Body of pancreas (tissue), 4 donors: ENCODE measurements around the gene OR2Z1. TPM values are rescaled to one million over a fixed set of nuclear protein-coding genes. Genes with fewer than 3 reads are reported as not detected.
"Not testable (repeated sequence)": the region's sequence is repeated elsewhere in the genome, so short reads cannot be mapped to it uniquely, and the experiment has no call there.

ENCODE experiments used
- ATAC-seq: fragments of 150-250 bp; one replicate; pipeline ENCODE4 v1.9.1; 2016
- DNase-seq, 4 donors: peaks; one replicate each; pipeline ENCODE4 v3.0.0-alpha.2; 2019
- H3K27ac ChIP-seq, 4 donors: fragments of 200-600 bp; sonication (generic); 1 replicate in 3 of 4; 2 replicates in 1 of 4; pipeline versions ENCODE4 v1.5.1 to v1.6.1; 2016 to 2019; ENCODE audit warnings: mild to moderate bottlenecking in 1 of 4, mixed read lengths in 1 of 4, moderate library complexity in 1 of 4
- H3K27me3 ChIP-seq, 2 donors: fragments of 200-600 bp; sonication (generic); one replicate each; pipeline ENCODE4 v1.6.0; 2016; ENCODE audit warnings: mild to moderate bottlenecking in 1 of 2
- H3K36me3 ChIP-seq, 2 donors: fragments of 200-600 bp; sonication (generic); replicated peaks in 1 of 2; 2 replicates each; pipeline ENCODE4 v1.5.1; 2016; ENCODE audit warnings: low read depth in 2 of 2; ENCODE audit not compliant: insufficient read depth in 1 of 2
- H3K4me1 ChIP-seq: fragments of 200-600 bp; sonication (generic); one replicate; pipeline ENCODE4 v1.6.0; 2016
- H3K4me3 ChIP-seq, 2 donors: fragments of 200-600 bp; sonication (generic); 1 replicate in 1 of 2; 2 replicates in 1 of 2; pipeline ENCODE4 v1.5.1; 2016 to 2019
- H3K9me3 ChIP-seq, 3 donors: fragments of 200-600 bp; sonication (generic); 1 replicate in 2 of 3; 2 replicates in 1 of 3; pipeline ENCODE4 v1.5.1; 2016
- POLR2A ChIP-seq, 3 donors: fragments of 450-650 bp; IDR thresholded peaks; one replicate each; pipeline ENCODE4 v1.6.1; 2016; ENCODE audit warnings: antibody characterized with exemption in 3 of 3, mild to moderate bottlenecking in 2 of 3
- WGBS, 2 donors: methylation state at CpG; one replicate each; pipeline ENCODE4 v1.1.5; 2017; 5-methylcytosine and 5-hydroxymethylcytosine counted together
- intact Hi-C: fragments of 100-400 bp; cut with DNase I; formaldehyde crosslinking; loops from one replicate; pipeline ENCODE4 v1.15.1; 2023
- small RNA-seq: library from RNA; depleted of rRNA; stranded (forward); fragments of <200 nt; gene quantifications from one replicate; pipeline ENCODE3, GENCODE V24; 2016
- total RNA-seq, 2 donors: library from RNA; depleted of rRNA; stranded (reverse); fragments of >200 nt; gene quantifications; one replicate each; pipeline ENCODE4 v1.1.0, GENCODE V29; 2016
- TF ChIP-seq, protein P1 (sequence below), 7 experiments: fragments of 450-650 bp in 4 of 7; fragments of 200-600 bp in 3 of 7; sonication (generic) in 3 of 7; IDR thresholded peaks; one replicate each; pipeline ENCODE4 v1.5.1; 2016 to 2019; ENCODE audit warnings: antibody characterized with exemption in 7 of 7

Gene OR2Z1
- total RNA-seq, 2 donors from 2014 or later: not detected

DNA sequence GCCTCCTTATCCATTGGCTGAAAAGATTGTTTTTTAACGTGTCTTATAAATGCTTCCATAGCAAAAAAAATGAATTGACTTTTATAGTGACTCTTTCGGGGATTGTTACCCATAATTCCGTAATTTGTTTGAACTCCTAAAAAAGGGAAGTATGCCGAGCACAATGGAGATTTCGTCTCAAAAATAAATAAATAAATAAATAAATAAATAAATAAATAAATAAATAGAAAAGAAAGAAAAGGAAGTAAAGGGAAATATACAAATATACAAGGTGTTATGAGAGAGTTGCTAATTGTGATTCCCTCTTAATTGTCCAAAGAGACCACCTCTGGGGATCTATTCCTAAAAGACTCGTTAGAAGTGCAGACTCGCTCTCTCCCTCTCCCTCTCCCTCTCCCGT lies 16.9 kb downstream of the OR2Z1 start:
- TF ChIP-seq, protein P1, sequence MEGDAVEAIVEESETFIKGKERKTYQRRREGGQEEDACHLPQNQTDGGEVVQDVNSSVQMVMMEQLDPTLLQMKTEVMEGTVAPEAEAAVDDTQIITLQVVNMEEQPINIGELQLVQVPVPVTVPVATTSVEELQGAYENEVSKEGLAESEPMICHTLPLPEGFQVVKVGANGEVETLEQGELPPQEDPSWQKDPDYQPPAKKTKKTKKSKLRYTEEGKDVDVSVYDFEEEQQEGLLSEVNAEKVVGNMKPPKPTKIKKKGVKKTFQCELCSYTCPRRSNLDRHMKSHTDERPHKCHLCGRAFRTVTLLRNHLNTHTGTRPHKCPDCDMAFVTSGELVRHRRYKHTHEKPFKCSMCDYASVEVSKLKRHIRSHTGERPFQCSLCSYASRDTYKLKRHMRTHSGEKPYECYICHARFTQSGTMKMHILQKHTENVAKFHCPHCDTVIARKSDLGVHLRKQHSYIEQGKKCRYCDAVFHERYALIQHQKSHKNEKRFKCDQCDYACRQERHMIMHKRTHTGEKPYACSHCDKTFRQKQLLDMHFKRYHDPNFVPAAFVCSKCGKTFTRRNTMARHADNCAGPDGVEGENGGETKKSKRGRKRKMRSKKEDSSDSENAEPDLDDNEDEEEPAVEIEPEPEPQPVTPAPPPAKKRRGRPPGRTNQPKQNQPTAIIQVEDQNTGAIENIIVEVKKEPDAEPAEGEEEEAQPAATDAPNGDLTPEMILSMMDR (IDR thresholded peaks at IDR 0.05): no peak
- no peak for TF ChIP-seq POLR2A (IDR thresholded peaks at IDR 0.05)
- no peak overlapping the region for H3K27ac ChIP-seq
- intact Hi-C loops: no loop called here
- ATAC-seq (no peak), DNase-seq (no peak)
- H3K9me3 ChIP-seq: no peaks in the 10 kb centered on the region
- no peaks in the 10 kb centered on the region for H3K27me3 ChIP-seq
- 68 to 74% methylated on average over 8 of the region's 8 CpGs for WGBS, 2 donors
- no peak overlapping the region for H3K4me3 ChIP-seq
- H3K36me3 ChIP-seq: no peaks in the 10 kb centered on the region
- H3K4me1 ChIP-seq: no peaks in the 10 kb centered on the region

DNA sequence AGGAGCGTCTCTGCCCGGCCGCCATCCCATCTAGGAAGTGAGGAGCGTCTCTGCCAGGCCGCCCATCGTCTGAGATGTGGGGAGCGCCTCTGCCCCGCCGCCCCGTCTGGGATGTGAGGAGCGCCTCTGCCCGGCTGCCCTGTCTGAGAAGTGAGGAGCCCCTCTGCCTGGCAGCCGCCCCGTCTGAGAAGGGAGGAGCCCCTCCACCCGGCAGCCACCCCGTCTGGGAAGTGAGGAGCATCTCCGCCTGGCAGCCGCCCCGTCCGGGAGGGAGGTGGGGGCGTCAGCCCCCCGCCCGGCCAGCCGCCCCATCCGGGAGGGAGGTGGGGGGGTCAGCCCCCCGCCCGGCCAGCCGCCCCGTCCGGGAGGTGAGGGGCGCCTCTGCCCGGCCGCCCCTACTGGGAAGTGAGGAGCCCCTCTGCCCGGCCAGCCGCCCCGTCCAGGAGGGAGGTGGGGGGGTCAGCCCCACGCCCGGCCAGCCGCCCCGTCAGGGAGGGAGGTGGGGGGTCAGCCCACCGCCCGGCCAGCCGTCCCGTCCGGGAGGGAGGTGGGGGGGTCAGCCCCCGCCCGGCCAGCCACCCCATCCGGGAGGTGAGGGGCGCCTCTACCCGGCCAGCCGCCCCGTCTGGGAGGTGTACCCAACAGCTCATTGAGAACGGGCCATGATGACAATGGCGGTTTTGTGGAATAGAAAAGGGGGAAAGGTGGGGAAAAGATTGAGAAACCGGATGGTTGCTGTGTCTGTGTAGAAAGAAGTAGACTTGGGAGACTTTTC lies 18.0 kb downstream of the OR2Z1 start:
- H3K9me3 ChIP-seq, ATAC-seq, H3K36me3 ChIP-seq, H3K4me1 ChIP-seq, DNase-seq, H3K27ac ChIP-seq, intact Hi-C loops, H3K27me3 ChIP-seq, H3K4me3 ChIP-seq: not testable (repeated sequence)
- 85 to 89% methylated on average over 6 to 22 of the region's 55 CpGs for WGBS, 2 donors

DNA sequence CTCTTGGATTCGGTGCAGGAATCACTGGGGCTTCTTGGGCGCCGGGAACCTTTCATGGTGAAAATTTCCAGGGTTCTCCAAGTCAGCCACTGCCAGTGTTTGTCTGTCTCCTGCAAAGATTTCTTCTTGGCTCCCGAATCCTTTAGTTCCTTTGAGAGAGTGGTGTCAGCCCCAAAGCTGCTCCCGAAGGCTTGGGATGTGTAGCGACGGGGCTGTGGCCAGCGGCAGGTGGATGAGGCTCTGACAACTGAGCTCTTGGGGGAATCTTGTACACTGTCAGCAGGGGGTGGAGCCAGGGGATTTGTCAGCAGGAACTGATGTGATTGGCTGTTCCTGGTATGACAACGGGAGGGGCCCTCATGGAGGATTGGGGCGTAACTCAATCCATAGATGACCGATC lies 45.8 kb downstream of the OR2Z1 start:
- H3K9me3 ChIP-seq, intact Hi-C loops, H3K36me3 ChIP-seq, H3K27ac ChIP-seq, H3K27me3 ChIP-seq, H3K4me3 ChIP-seq, ATAC-seq, H3K4me1 ChIP-seq: not testable (repeated sequence)
- peak in 2 of 4 donors; percentile 1 to 5 for DNase-seq
- 73 to 76% methylated on average over 5 of the region's 11 CpGs for WGBS, 2 donors

GRCh38 chr19:8769265-8769664 lies 47.8 kb downstream of the OR2Z1 start:
- intact Hi-C loops, ATAC-seq, H3K27ac ChIP-seq, H3K4me3 ChIP-seq, H3K27me3 ChIP-seq, H3K36me3 ChIP-seq, H3K9me3 ChIP-seq, H3K4me1 ChIP-seq, DNase-seq: not testable (repeated sequence)
- WGBS, 2 donors: 62 to 83% methylated on average over 3 to 4 of the region's 8 CpGs

GRCh38 chr19:8773587-8773986 lies 52.2 kb downstream of the OR2Z1 start:
- H3K36me3 ChIP-seq, H3K27ac ChIP-seq, intact Hi-C loops, H3K4me1 ChIP-seq, ATAC-seq, H3K27me3 ChIP-seq, DNase-seq, H3K9me3 ChIP-seq, H3K4me3 ChIP-seq: not testable (repeated sequence)
- no CpG with 5 or more reads among the region's 12 CpGs for WGBS, 2 donors

Small RNA genes within 50 kb of the gene (small RNA-seq; reads per million reads assigned to genes)
- not detected for gene AC012616.1

Other genes with a start within 250 kb of the OR2Z1 start
- under 1 TPM; 0.26 to 0.33 TPM for gene PRAM1, start 219.0 kb upstream of the OR2Z1 start, total RNA-seq
- 10 to 100 TPM; 25.4 to 34.2 TPM for gene ZNF414, start 207.5 kb upstream of the OR2Z1 start, total RNA-seq
- 1 to 10 TPM; 2.0 to 8.0 TPM for gene MYO1F, start 144.2 kb upstream of the OR2Z1 start, total RNA-seq
- gene ADAMTS10, start 110.9 kb upstream of the OR2Z1 start, total RNA-seq: 10 to 100 TPM; 19.1 to 36.6 TPM
- not detected for gene NFILZ, start 91.0 kb upstream of the OR2Z1 start, total RNA-seq
- gene ACTL9, start 22.8 kb upstream of the OR2Z1 start, total RNA-seq: not detected
- gene ZNF558, start 110.7 kb downstream of the OR2Z1 start, total RNA-seq: 10 to 100 TPM; 13.2 to 22.4 TPM
- not detected for gene MBD3L1, start 110.7 kb downstream of the OR2Z1 start, total RNA-seq